Parathyroid adenoma (tissue), 2 donors: Measurements from ENCODE around the gene DAD1.

ENCODE experiments used
- H2AFZ ChIP-seq: fragments of 300-600 bp; sonication (generic); one replicate; pipeline ENCODE4 v1.7.0; 2017; ENCODE audit warnings: antibody characterized with exemption, mild to moderate bottlenecking
- H3K27ac ChIP-seq: fragments of 300-600 bp; sonication (generic); one replicate; pipeline ENCODE4 v1.7.0; 2017
- H3K27me3 ChIP-seq: fragments of 300-600 bp; sonication (generic); one replicate; pipeline ENCODE4 v1.7.0; 2017; ENCODE audit warnings: low read length; ENCODE audit not compliant: control insufficient read depth, insufficient read depth
- H3K36me3 ChIP-seq: fragments of 300-600 bp; sonication (generic); one replicate; pipeline ENCODE4 v1.7.0; 2017; ENCODE audit warnings: low read length; ENCODE audit not compliant: control insufficient read depth, insufficient read depth
- H3K4me1 ChIP-seq: fragments of 300-600 bp; sonication (generic); one replicate; pipeline ENCODE4 v1.7.0; 2017; ENCODE audit warnings: control low read depth
- H3K4me2 ChIP-seq: fragments of 300-600 bp; sonication (generic); one replicate; pipeline ENCODE4 v1.7.0; 2017; ENCODE audit warnings: low read length
- H3K4me3 ChIP-seq: fragments of 300-600 bp; sonication (generic); one replicate; pipeline ENCODE4 v1.7.0; 2017; ENCODE audit warnings: low read depth, low read length
- H3K79me2 ChIP-seq: fragments of 300-600 bp; sonication (generic); one replicate; pipeline ENCODE4 v1.7.0; 2017; ENCODE audit warnings: control low read depth
- H3K9ac ChIP-seq: fragments of 300-600 bp; sonication (generic); one replicate; pipeline ENCODE4 v1.7.0; 2017; ENCODE audit warnings: mild to moderate bottlenecking
- H3K9me3 ChIP-seq: fragments of 300-600 bp; sonication (generic); one replicate; pipeline ENCODE4 v1.7.0; 2017; ENCODE audit warnings: low read length; ENCODE audit not compliant: control insufficient read depth
- TF ChIP-seq, protein P1 (sequence below): fragments of 300-600 bp; sonication (generic); IDR thresholded peaks from one replicate; pipeline ENCODE4 v1.7.0; 2017; ENCODE audit warnings: antibody characterized with exemption, mild to moderate bottlenecking
- donor health status: primary hyperparathyroidism.

Gene DAD1

DNA sequence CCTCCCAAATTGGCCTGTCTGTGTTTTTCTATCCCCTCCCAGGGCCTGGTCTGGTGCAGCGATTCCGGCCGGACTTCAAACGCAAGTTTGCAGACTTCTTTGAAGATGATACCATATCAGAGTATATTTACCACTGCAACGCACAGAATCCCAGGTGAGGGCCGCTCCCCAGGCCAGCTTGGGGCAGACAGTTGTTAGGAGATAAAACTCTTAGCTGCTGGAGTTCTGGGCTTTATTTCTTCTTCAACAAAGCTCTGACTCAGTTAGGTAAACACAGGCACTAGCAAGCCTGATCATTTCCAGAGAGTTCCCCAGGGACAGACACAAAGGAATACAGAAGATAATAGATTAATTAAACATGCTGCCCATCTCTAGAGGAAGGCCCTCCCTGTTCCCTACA, 17.4 kb upstream of the DAD1 start:
- Histone ChIP-seq H3K27ac (no peak overlapping the region), H3K4me2 (no peak overlapping the region), H3K27me3 (no peaks in the 10 kb centered on the region), H3K79me2 (no peaks in the 10 kb centered on the region), H3K36me3 (no peaks in the 10 kb centered on the region), H3K4me1 (no peaks in the 10 kb centered on the region), H2AFZ (no peak overlapping the region), H3K9me3 (no peaks in the 10 kb centered on the region), H3K4me3 (no peak overlapping the region), H3K9ac (no peak overlapping the region)
- TF ChIP-seq, protein P1, sequence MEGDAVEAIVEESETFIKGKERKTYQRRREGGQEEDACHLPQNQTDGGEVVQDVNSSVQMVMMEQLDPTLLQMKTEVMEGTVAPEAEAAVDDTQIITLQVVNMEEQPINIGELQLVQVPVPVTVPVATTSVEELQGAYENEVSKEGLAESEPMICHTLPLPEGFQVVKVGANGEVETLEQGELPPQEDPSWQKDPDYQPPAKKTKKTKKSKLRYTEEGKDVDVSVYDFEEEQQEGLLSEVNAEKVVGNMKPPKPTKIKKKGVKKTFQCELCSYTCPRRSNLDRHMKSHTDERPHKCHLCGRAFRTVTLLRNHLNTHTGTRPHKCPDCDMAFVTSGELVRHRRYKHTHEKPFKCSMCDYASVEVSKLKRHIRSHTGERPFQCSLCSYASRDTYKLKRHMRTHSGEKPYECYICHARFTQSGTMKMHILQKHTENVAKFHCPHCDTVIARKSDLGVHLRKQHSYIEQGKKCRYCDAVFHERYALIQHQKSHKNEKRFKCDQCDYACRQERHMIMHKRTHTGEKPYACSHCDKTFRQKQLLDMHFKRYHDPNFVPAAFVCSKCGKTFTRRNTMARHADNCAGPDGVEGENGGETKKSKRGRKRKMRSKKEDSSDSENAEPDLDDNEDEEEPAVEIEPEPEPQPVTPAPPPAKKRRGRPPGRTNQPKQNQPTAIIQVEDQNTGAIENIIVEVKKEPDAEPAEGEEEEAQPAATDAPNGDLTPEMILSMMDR = no peak

DNA sequence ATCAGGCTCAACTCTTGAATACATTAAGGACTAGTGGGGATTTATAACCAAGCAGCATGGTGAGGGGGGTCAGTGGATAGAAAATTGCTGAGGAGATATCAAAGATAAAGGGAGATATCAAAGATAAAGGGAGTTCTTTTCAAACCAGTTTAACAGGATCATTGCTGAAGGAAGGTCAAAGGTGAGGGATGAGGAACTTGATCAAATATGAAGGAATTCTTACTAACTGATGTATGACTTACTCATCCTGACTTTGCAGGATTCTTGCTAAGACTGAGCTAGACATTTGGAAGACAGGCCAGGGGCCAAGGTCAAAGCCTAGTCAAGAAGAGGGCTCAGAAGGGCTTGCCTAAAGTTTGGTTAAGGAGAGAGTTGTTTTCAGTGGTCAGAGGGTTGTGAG, 13.8 kb upstream of the DAD1 start:
- Histone ChIP-seq H2AFZ (no peak overlapping the region), H3K27me3 (no peaks in the 10 kb centered on the region), H3K27ac (no peak overlapping the region), H3K4me2 (no peak overlapping the region), H3K79me2 (no peaks in the 10 kb centered on the region), H3K9me3 (no peaks in the 10 kb centered on the region), H3K4me3 (no peak overlapping the region), H3K36me3 (no peaks in the 10 kb centered on the region), H3K4me1 (peaks cover 17% of the 10 kb centered on the region), H3K9ac (no peak overlapping the region)
- TF ChIP-seq, protein P1 = no peak

DNA sequence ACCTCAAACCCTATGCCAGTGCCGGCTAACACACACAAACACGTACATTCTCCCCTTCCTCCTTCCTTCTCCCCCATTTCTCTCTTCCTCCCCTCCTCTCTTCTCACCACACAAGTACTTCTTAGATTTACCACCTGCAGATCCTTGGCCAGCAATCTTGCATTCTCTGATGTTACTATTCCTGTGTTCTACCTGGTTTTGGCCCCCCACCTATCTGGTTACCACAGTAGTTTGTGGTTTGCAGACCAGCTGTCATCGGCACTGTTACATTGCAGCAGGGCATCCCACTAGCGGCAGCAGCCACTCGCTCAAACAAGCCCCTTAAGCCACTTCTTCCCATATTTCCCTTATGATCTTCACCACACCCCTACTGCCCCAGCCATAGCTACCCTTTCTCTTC, 13.0 kb upstream of the DAD1 start:
- H2AFZ ChIP-seq = no peak overlapping the region
- H3K27ac ChIP-seq = no peak overlapping the region
- H3K36me3 ChIP-seq = no peaks in the 10 kb centered on the region
- H3K4me3 ChIP-seq = no peak overlapping the region
- H3K27me3 ChIP-seq = no peaks in the 10 kb centered on the region
- peaks cover 17% of the 10 kb centered on the region for H3K4me1 ChIP-seq
- TF ChIP-seq, protein P1 = no peak
- H3K9ac ChIP-seq = no peak overlapping the region
- no peaks in the 10 kb centered on the region for H3K79me2 ChIP-seq
- no peak overlapping the region for H3K4me2 ChIP-seq
- H3K9me3 ChIP-seq = no peaks in the 10 kb centered on the region

DNA sequence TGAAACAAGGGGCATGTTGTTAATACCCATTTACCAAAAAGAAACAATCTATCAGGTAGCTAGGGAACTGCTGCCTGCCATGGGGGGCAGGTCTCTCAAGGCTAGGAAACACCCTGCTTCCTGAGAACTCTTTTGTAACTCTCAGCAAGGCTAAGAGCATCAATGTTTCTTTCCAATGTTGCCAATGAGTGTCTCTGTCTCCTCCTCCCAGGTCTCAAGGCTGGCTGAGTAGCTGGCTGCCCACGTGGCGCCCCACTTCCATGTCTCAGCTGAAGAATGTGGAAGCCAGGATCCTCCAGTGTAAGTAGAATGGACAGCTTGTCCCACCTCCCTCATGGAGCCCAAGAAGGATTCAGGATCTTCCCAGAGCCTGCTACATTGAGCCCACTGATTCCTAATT, 12.4 kb upstream of the DAD1 start:
- H3K27ac ChIP-seq = no peak overlapping the region
- no peak overlapping the region for H3K4me3 ChIP-seq
- H3K36me3 ChIP-seq = no peaks in the 10 kb centered on the region

DNA sequence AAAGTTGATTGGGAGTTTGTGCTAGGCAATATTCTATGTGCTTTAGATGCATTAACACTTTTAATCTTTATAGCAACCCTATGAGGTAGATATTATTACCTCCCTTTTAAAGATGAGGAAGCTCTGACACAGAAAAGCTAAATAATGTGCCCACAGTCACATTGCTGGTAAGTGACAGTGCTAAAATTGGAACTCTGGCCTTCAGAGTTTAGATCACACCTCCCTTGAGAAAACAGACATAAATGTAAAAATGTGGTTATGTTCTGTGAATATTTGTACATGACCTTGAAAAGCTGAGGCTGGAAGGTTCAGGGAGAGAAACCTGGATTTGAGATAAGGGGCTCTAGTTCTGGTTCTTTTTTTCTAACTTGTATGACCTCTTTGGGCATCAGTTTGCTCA, 11.0 kb upstream of the DAD1 start:
- Histone ChIP-seq H2AFZ (no peak overlapping the region), H3K9me3 (no peaks in the 10 kb centered on the region), H3K4me1 (peaks cover 17% of the 10 kb centered on the region), H3K27me3 (no peaks in the 10 kb centered on the region), H3K36me3 (no peaks in the 10 kb centered on the region), H3K9ac (no peak overlapping the region), H3K79me2 (no peaks in the 10 kb centered on the region), H3K4me2 (no peak overlapping the region), H3K27ac (no peak overlapping the region), H3K4me3 (no peak overlapping the region)
- TF ChIP-seq, protein P1 = no peak

More for the DNA sequence above, 12.4 kb upstream of the DAD1 start:
- Histone ChIP-seq H3K4me2 (no peak overlapping the region), H3K9me3 (no peaks in the 10 kb centered on the region), H3K9ac (no peak overlapping the region), H3K27me3 (no peaks in the 10 kb centered on the region), H3K4me1 (peaks cover 17% of the 10 kb centered on the region), H2AFZ (no peak overlapping the region), H3K79me2 (no peaks in the 10 kb centered on the region)
- TF ChIP-seq, protein P1 = no peak
